Stimulated activated CD8-positive, alpha-beta memory T cell treated with anti-CD3 and anti-CD28 coated beads, Interleukin-4, amount 100 ng/mL, for 1 hour (primary cell): Measurements from ENCODE around the gene INCENP.
"Not testable (repeated sequence)": the region's sequence is repeated elsewhere in the genome, so short reads cannot be mapped to it uniquely, and the experiment has no call there.

Experiments
- DNase-seq, 2 donors: peaks; one replicate each; pipeline ENCODE4 v3.0.0-alpha.2; 2020; ENCODE audit warnings: low read depth in 2 of 2, low spot score in 1 of 2

The INCENP gene

GRCh38 chr11:62123669-62124185 lies at the start of gene INCENP:
Gene INCENP, plus strand, starts transcription at chr11:62124011. Its CDS starts 4,151 bp downstream, at chr11:62128162.
- DNase-seq, result peak; percentile 84 to 88

- no peak for DNase-seq
Measured at GRCh38 chr11:62075438-62075837, 48.4 kb upstream of the INCENP start.

DNA sequence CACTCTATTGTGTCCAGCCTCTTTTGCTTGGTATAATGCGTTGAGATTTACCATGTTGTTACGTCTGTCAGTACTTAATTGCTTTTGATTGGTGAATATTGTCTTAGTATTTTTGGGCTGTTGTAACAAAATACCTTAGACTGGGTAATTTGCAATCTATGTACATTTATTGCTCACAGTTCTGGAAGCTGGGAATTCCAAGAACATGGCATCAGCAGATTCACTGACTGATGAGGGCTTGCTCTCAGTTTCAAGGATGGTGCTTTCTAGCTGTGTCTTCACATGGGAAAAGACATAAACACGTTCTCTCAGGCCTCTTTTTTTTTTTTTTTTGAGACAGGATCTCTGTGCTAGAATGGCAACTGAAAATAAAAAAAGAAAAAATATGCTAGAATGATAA lies 46.7 kb upstream of the INCENP start:
- no peak for DNase-seq

GRCh38 chr11:62081378-62082291 lies 42.2 kb upstream of the INCENP start:
- peak; percentile 67 to 69 for DNase-seq

- DNase-seq, result no peak
Measured at GRCh38 chr11:62082292-62082657, 41.5 kb upstream of the INCENP start.

DNA sequence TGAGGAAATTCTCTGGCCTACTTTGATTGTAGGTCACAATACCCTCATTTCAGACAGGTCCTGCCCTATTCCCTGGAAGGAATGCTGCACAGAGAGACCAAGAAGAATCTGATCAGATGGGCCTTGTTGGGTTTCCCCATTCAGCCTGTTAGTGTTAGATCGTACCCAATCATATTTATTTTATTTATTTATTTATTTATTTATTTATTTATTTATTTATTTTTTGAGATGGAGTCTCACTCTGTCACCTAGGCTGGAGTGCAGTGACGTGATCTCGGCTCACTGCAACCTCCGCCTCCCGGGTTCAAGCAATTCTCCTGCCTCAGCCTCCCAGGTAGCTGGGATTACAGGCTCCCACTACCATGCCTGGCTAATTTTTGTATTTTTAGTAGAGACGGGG lies 39.0 kb upstream of the INCENP start:
- DNase-seq, result not testable (repeated sequence)

DNA sequence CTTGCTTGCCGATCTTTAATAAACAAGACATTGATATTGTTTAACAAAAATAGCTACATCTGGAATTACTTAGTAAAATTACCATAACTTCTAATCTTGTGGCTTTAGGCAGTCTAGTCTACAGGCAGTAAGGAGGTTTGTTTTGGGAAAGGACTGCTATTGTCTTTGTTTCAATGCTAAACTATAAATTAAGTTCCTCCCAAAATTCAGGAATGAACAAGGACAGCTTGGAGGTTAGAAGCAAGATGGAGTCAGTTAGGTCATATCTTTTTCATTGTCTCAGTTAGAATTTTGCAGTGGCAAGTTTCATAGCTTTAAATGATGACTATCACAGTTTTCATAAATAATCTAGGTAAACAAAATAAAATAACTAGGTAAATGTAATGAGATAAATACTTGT lies 36.1 kb upstream of the INCENP start:
- no peak for DNase-seq

DNA sequence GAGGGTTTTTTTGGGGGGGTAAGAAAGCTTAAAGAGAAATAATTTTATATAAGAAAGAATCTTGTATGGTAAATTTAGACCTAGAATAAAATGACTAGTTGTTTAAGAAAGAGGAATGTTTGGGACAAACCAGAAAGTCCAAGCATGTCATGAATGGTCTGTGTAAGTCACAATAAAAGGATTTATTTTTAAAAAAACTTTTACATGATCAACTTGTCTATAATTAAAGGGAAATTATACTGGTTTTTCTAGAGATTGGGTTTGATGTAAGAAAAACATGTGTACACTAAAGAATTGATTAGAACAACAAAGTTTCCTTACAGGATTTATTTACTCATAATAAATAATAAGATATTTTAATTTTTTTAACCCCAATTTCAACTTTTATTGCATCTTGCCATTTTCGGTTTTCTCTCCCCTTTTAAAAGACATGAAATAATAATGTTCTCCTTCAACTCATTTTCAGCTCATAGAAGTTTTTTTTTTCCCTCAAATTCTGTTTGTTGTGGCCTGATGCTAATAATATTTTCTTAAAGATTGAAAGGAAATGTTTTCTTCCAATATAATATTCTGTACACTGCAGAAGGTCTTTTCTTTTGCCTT lies 35.4 kb upstream of the INCENP start:
- DNase-seq, result no peak

- DNase-seq, result no peak
Measured at GRCh38 chr11:62103141-62103540, 20.7 kb upstream of the INCENP start.

DNA sequence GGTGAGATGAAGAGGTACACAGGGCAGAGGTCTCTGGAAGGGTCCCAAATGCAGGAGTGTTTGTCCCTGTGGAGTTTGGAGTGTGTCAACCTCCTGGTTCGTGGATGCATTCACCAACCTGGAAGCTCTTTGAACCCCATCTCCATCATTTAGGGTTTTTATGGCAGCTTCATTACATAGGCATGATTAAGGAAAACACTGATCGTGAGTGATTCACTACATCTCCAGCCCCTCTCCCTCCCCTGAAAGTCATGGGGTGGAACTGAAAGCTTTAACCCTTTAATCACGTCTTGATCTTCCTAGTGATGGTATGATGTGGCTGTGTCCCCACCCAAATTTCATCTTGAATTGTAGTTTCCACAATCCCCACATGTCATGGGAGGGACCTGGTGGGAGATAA lies 19.8 kb upstream of the INCENP start:
- DNase-seq, result no peak

DNA sequence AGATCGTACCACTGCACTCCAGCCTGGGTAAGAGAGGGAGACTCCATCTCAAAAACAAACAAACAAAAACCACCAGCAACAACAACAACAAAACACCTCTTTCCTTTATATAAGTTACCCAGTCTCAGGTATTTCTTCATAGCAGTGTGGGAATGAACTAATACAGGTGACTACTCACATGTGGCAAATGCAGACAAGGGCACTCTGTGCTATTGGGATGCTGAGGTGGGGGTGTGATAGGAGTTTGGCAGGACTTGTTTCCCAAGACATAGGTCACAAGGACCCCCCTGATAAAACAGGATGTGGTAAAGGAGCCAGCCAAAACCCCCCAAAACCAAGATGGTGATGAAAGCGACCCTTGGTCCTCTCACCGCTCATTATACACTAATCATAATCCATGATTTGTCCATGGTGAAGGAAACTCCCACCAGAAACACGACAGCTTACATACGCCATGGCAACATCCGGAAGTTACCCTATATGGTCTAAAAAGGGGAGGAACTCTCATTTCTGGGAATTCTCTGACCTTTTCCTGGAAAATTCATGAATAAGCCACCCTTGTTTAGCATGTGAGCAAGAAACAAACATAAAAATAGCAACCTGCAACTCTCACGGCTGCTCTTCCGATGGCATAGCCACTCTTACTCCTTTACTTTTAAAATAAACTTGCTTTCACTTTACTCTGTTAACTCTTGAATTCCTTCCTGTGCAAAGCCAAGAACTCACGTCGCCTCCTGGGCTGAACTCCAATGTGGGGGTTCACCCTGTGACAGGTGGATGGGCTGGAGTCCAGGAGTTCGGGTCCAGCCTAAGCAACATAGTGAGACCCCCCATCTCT lies 18.8 kb upstream of the INCENP start:
- DNase-seq, result no peak

- DNase-seq, result no peak
Measured at GRCh38 chr11:62105667-62106191, 18.1 kb upstream of the INCENP start.

DNA sequence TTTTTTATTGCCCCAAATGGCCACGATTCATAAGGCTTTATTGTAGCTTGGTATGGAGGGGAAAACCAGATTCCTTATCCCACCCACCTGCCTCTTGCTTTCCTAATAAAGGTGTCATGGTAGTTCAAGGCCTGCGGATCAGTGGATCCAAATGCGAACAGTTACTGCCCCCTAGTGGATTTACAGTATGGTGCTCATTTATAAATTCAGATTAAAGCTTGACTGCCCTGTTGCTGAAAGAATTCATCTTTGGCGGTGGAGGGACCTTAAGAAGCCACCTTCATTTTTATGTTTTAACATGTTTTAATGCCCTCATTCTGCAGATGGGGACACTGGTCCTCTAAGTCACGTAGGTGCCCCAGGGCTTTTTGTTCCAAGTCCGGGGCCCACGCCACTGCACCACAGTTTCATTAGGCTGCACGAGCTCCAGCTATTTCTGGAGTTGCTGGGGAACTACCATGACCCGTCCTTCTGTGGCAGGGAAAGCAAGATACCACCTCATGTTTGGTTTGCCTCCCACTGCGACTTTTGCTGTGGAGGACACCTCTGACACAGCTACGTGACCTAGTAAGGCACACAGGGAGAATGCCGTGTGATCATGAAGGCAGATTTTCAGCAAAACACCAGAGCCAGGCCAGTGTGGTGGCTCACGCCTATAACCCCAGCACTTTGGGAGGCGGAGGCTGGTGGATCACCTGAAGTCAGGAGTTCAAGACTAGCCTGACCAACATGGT lies 15.6 kb upstream of the INCENP start:
- DNase-seq, result no peak

DNA sequence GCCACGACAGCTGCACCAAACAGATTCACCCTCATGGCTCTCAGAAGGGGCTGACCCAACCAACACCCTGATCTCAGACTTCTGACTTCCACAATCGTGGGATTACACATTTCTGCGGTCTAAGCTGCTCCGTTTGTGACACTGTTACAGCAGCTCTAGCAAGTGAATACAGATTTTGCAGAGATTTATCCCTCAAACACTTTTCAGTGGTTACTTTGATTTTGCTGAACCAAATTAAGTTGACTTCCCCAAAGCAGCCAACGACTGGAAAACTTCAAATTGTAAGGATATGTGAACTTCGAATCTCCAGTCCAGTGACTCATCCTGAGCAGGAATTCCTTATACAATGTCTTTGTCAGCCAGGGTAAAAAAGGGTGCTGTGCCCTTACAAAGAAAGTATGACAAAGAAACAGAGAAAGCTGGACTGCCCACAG lies 14.8 kb upstream of the INCENP start:
- DNase-seq, result no peak

GRCh38 chr11:62115085-62115694 lies 8.6 kb upstream of the INCENP start:
- no peak for DNase-seq

- no peak for DNase-seq
Measured at GRCh38 chr11:62116451-62116850, 7.4 kb upstream of the INCENP start.

- DNase-seq, result no peak
Measured at GRCh38 chr11:62119569-62119968, 4.2 kb upstream of the INCENP start.

- DNase-seq, result no peak
Measured at GRCh38 chr11:62120001-62120400, 3.8 kb upstream of the INCENP start.

DNA sequence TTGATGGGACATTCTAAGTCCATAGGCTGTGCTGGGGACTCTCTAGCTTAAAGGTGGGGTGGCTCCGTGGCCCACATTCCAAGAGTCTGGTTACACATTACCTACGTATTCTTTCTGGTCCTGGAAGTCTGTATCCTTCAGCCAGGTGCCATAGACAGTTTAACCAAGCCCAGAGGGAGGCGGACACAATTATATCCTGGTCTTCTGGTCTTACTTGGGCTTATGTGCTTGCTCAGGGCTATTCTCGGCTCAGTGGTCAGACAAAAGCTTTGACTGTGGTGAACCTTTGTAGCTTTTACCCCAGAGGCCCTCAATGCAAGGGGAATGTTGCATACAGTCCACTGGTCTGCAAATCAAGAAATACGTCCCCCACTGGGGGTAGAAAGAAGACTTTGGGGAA lies 3.4 kb upstream of the INCENP start:
- DNase-seq, result no peak

GRCh38 chr11:62122076-62122475 lies 1.7 kb upstream of the INCENP start:
- DNase-seq, result no peak
